C1 segment of cervical spinal cord (tissue), 14 donors: ENCODE results near the gene PAPPA.

Experiments used
- DNase-seq, 14 donors: peaks; one replicate each; lab custom pipeline; 2025; lab: John Stamatoyannopoulos, UW

PAPPA gene

GRCh38 chr9:116181853-116182610 lies 28.4 kb downstream of the PAPPA start:
- no peak for DNase-seq

DNA sequence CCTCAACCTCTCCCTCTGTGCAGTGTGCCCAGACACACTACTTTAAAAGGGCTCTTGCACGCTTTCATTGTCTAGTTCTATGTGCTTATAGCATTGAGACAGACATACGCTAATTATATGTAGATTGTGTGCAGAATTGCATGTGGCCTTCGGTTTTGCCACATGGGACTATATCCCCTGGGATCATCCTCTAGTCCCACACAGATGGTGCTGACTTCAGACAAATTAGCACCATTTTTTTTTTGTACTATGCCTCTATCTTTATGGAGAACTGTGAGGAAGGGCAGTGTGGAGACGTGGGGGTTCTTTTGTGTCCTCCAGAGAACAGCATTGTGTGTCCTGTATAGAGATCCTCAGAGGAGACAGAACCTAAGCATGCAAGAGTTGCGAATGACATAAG lies 29.3 kb downstream of the PAPPA start:
- no peak for DNase-seq

GRCh38 chr9:116187570-116188170 lies 34.1 kb downstream of the PAPPA start:
- DNase-seq = no peak

DNA sequence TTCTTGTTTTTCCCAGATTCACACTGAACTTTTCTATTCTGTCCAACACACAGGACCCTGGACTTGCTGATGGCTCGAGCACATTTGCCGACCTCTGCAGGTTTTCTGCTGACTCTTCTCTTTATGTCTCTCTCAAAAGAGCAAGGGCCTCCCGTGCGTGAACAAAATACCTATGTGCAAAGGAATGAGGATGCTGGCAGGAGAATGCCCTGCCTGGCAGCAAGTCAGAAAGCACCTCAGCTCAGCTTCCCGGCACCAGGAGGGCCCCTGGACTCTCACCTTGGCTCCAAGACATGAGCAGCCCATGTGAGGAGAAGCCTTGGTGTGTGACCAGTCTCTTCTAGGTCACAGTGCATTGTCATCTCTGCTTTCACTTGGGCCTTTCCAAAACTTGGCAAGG lies 36.1 kb downstream of the PAPPA start:
- no peak for DNase-seq

DNA sequence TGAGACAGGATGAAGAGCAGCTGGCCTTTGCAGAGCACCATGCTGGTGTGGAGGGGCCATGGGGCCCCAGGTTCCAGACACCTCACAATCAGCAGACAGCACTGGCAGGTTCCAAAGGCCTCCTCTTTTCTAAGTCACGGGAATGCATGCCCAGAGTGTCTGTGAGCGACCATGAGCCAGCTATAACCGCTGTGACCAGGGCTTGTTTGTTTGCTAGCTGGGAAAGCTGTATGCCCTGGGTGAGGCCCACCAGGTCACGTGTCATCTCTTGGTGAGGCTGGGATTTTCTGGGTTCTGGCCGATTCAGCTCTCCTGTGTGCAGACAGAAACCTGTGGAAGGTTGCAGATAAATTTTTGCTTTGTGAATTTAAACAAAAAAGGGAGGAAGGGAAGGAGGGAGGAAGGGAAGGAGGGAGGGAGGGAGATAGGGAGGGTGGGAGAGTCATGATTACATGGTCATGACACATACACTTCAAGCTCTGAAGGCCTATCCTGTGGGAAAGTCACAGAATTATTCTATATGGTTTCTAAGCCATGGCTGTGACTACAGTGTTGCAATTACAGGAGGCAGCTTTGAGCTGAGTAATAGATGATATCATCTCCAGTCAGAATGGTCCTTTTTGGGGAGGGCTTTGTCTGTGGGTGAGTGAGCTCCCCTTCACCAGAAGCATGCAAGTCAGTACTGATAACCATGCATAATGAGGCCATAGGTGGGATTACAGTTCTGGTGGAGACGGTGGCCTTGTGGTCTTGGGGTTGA lies 37.2 kb downstream of the PAPPA start:
- no peak for DNase-seq

DNA sequence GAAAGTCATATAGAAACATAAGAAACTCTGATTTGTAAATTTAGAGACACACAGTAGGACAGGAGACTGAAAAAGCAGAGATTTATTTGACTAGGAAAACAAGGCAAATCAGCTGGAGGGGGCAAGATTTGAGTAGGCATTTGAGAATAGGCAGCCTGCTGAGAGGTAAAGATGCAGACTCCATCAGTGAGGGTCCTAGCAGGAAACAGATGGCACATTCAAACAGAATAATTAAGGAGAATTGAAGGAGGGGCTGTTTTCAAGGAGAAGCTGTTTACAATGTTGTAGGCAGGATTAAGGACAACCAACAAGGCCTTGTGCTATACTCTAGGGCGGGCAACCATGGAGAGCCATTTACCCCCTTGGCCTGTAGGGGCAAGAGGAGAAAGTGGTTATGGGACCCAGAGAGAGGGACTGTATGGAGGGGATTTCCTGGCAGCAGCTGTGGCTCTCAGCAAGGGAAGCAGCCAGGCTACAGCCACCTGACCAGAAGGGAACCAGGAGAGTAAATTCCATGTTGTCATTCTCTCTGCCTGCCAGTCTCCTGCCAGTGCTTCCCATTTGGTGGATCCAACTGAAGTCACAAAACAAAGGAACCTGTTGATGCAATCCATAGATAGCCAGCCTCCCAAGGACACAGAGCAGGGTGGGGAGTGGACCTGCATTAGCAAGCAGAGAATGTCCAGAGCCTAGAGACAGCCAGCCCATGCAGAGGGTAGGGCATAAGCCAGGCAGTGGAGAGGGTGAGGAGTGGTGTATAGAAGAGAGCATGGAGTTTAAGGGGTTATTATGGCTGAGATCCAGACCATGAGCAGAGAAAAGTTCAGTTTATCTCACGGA lies 38.2 kb downstream of the PAPPA start:
- DNase-seq = no peak

GRCh38 chr9:116193636-116194035 lies 40.0 kb downstream of the PAPPA start:
- no peak for DNase-seq

GRCh38 chr9:116196806-116197205 lies 43.2 kb downstream of the PAPPA start:
- DNase-seq = no peak

- DNase-seq = no peak
Measured at GRCh38 chr9:116198344-116198743, 44.8 kb downstream of the PAPPA start.

- DNase-seq = no peak
Measured at GRCh38 chr9:116202219-116202912, 48.8 kb downstream of the PAPPA start.

DNA sequence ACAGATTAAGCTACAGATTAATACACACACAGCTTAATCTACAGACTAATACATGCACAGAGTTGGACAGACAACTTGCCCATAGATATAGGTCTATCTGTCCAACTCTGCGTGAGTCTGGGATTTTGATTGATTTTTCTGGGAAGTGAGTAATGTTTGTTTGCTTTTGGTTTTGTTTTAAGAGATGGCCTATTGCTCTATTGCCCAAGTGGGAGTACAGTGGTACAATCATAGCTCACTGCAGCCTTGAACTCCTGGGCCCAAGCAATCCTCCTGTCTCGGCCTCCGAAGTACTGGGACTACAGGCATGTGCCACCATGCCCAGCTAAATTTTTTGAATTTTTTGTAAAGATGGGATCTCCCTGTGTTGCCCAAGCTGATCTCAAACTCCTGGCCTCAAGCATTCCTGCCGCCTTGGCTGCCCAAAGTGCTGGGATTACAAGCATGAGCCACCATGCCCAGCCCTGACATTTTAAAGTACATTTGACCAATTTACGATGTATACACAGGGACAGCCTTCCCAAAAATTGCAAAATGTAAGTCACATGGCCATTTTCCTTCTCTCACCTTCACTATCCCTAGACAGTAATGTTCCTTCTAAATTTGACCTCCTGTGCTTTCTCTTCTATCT lies 50.8 kb downstream of the PAPPA start:
- DNase-seq = no peak

DNA sequence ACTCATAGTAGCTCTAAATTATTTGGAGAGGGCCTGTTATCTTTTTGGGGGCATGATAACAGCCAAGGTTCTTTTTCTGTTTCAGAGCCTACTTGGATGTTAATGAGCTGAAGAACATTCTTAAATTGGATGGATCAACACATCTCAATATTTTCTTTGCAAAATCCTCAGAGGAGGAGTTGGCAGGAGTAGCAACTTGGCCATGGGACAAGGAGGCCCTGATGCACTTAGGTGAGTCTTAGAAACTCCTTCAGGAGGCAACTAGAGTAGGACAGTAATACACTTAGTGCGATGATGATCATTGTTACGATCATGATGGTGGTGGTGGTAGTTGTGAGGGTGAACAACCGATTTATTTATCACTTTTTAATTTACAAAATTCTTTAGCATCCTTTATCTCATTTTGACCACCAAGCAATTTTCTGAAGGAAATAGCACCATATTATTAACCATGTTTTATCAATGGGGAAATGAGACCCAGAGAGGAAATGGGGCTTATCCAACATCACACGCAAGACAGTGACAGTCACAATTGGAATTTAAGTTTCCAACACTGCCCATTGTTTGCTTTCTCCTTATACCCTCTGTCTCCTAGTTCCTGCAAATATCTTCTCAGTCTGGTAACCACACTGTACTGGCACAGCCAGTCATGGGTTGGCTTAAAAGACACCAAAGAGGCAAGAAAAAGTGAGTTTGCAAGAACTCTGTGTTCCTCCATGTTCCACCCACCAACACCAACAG lies 54.0 kb downstream of the PAPPA start:
- DNase-seq = no peak

DNA sequence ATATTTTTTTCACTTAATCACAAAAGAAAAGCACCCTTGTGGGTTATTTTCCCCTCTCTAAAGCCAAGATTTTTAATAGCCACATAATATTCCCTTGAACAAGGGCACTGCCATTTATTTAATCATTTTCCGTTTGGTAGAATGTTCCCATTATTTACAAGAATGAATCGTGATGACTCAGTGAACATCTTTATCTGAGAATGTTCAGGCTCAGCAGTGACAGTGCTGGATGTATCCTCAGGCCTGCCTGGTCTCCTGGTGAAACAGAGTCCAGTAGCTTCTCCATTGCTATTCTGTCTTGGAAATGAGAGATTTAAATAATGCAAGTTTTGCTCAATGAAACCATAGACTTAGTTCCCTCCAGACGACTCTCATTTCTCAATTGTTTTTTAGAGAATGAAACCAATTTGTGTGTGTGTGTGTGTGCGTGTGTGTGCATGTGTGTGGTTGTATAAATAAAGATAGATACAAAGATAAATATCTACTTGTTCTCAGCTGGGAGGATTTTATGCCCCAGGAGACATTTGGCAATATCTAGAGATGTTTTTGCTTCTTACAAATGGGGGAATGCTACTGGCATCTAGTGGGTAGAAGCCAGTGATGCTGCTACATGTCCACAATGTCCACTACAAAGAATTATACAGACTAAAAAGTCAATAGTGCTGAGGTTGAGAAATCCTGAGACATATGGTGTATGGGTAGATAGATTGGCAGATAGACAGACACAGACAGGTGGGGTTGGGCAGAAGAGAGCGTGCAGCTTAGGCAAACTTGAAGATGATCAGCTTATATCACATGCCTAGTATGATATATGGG lies 55.0 kb downstream of the PAPPA start:
- no peak for DNase-seq

GRCh38 chr9:116209414-116210116 lies 56.0 kb downstream of the PAPPA start:
- no peak for DNase-seq

- DNase-seq = no peak
Measured at GRCh38 chr9:116212986-116213692, 59.5 kb downstream of the PAPPA start.

DNA sequence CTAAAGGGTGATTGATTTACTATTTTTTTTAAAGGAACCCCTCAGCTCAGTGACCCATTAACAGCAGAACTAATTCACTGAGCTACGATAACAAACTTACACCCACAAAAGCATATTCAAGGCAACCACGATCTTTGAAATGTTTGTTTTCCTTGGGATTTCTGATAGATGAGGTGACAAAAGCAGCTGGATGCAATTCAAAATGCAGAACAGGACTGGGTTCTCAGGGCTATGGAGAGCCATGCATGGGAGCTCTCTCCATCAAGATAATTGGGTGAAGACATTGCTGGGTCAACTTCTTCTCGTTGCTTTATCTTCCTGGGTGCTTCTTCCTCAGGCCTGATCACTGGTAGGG lies 60.1 kb downstream of the PAPPA start:
- no peak for DNase-seq

DNA sequence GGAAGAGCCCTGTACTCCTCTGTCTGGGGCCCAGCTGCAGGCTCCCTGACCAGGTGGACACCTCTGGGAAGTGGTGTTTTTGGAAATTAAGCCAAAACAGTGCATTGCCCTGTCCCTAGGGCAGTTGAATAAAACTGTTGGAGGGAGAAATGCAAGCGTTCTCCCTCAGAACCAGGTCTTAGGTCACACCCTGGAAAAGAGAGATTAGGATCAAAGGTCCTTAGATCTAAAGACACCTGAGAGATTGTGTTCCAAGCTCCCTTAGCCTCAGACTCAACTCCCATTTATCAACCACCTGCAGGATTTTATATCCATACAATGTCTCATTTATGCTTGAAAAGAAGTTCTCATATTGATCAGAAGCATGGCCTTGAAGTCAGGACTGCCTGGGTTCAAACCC lies 64.8 kb downstream of the PAPPA start:
- DNase-seq = no peak

DNA sequence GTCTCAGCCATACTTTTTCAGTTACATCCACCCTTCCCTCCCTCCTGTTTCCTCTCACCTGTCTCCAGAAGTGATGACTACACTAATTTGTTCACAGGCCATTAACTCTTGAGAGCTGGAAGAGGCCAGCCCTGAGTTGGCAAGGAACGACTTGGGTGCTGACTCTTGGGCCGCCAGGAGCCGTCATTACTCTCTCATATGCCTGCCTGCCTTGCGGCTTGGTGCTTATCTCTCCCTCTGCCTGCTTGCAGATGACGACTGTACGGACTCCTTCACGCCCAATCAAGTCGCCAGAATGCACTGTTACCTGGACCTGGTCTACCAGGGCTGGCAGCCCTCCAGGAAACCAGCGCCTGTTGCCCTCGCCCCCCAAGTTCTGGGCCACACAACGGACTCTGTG lies 66.1 kb downstream of the PAPPA start:
- no peak for DNase-seq
